Measurements from ENCODE around the gene NRN1.

NRN1 gene

GRCh38 chr6:5998236-5998635, 8.5 kb downstream of the NRN1 start:
- TF ChIP-seq SUZ12 (IDR thresholded peaks at IDR 0.05): no peak
- TF ChIP-seq HDGF (IDR thresholded peaks at IDR 0.05; ENCODE audit: borderline replicate concordance): no peak
- no peak for TF ChIP-seq FOXA1 (IDR thresholded peaks at IDR 0.05)
- no peak for DNase-seq (ENCODE audit: extremely low spot score)
- CTCF ChIA-PET: interaction anchor here (1.2 kb wide), 1 partner anchor 9 kb away, joined by 5 read pairs; no protein-coding TSS in a partner anchor
- POLR2A ChIA-PET: interaction anchor here (1.0 to 2.4 kb wide), 2 partner anchors 9 to 10 kb away, joined by 7 to 12 read pairs; partner anchors contain the start of gene NRN1

DNA sequence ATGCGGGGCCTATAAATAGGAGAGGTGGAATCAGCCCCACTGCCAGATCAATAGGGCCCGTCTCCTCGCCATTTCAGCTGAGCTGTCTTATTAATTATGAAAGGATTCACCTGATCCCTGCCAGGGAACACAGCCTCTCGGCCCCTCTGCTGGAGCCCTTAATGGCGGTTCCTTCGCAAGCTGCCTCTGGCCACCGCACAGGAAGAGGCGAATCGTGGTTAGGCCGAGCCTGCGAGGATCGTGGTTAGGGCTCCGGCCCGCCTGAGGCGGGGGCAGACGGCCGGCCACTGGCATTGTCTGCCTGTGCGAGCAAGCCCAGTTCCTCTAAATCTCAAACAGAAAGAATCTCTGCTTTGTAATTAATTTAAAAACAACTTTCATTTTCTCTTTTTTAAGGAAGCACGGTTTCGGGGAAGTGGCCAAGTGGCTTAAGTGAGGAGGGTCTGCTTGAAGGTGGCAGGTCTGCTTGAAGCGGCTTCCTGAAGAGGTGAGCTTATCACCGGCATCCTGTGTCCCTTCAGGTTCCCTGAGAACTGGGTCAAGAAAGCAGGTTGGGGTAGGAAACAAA, 9.2 kb downstream of the NRN1 start:
- DNase-seq (ENCODE audit: extremely low spot score): peak; percentile 32
- TF ChIP-seq ZNF384 (IDR thresholded peaks at IDR 0.05) (no peak), ELF4 (IDR thresholded peaks at IDR 0.05) (no peak), CTBP1 (IDR thresholded peaks at IDR 0.05; ENCODE audit: borderline replicate concordance) (no peak), HDGF (IDR thresholded peaks at IDR 0.05; ENCODE audit: borderline replicate concordance) (no peak), BHLHE40 (IDR thresholded peaks at IDR 0.05; ENCODE audit: borderline replicate concordance) (no peak), ARNT (IDR thresholded peaks at IDR 0.05) (no peak), FOXK2 (IDR thresholded peaks at IDR 0.05) (no peak), L3MBTL2 (conservative IDR thresholded peaks at IDR 0.05) (no peak), SP1 (IDR thresholded peaks at IDR 0.05) (no peak), LEF1 (IDR thresholded peaks at IDR 0.05; ENCODE audit: borderline replicate concordance) (no peak), TARDBP (IDR thresholded peaks at IDR 0.05) (no peak), NFRKB (IDR thresholded peaks at IDR 0.05) (no peak), SUZ12 (IDR thresholded peaks at IDR 0.05) (no peak), FOXM1 (IDR thresholded peaks at IDR 0.05; ENCODE audit: borderline replicate concordance) (no peak), FOXA1 (IDR thresholded peaks at IDR 0.05) (no peak)
- TF ChIP-seq, protein P1, sequence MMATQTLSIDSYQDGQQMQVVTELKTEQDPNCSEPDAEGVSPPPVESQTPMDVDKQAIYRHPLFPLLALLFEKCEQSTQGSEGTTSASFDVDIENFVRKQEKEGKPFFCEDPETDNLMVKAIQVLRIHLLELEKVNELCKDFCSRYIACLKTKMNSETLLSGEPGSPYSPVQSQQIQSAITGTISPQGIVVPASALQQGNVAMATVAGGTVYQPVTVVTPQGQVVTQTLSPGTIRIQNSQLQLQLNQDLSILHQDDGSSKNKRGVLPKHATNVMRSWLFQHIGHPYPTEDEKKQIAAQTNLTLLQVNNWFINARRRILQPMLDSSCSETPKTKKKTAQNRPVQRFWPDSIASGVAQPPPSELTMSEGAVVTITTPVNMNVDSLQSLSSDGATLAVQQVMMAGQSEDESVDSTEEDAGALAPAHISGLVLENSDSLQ (IDR thresholded peaks at IDR 0.05): no peak
- ChIA-PET POLR2A (interaction anchor here (1.0 to 2.4 kb wide), 2 partner anchors 9 to 11 kb away, joined by 7 to 12 read pairs; partner anchors contain the start of gene NRN1), CTCF (interaction anchor here (1.2 kb wide), 1 partner anchor 10 kb away, joined by 5 read pairs; no protein-coding TSS in a partner anchor)

GRCh38 chr6:5996714-5997419, 9.9 kb downstream of the NRN1 start:
- TF ChIP-seq FOXK2 (IDR thresholded peaks at IDR 0.05) (no peak), ZNF384 (IDR thresholded peaks at IDR 0.05) (no peak), ELF4 (IDR thresholded peaks at IDR 0.05) (no peak), SP1 (IDR thresholded peaks at IDR 0.05) (no peak), L3MBTL2 (conservative IDR thresholded peaks at IDR 0.05) (peak; percentile 46)
- TF ChIP-seq, protein P1 (IDR thresholded peaks at IDR 0.05): peak; percentile 78
- CTCF ChIA-PET: interaction anchor here (1.2 kb wide), 1 partner anchor 10 kb away, joined by 5 read pairs; no protein-coding TSS in a partner anchor
- DNase-seq (ENCODE audit: extremely low spot score): peak; percentile 63
- POLR2A ChIA-PET: interaction anchor here (1.0 to 2.4 kb wide), 2 partner anchors 10 to 12 kb away, joined by 7 to 12 read pairs; partner anchors contain the start of gene NRN1

GRCh38 chr6:5995949-5996713, 10.6 kb downstream of the NRN1 start:
- ChIA-PET POLR2A (interaction anchor here (1.2 to 2.4 kb wide), 2 partner anchors 11 to 104 kb away, joined by 3 to 12 read pairs; partner anchors contain the start of gene NRN1), CTCF (interaction anchor here (0.6 kb wide), 1 partner anchor 10 kb away, joined by 3 read pairs; no protein-coding TSS in a partner anchor)
- DNase-seq (ENCODE audit: extremely low spot score): peak; percentile 80
- TF ChIP-seq BHLHE40 (IDR thresholded peaks at IDR 0.05; ENCODE audit: borderline replicate concordance) (no peak), CTBP1 (IDR thresholded peaks at IDR 0.05; ENCODE audit: borderline replicate concordance) (no peak), HDGF (IDR thresholded peaks at IDR 0.05; ENCODE audit: borderline replicate concordance) (no peak), LEF1 (IDR thresholded peaks at IDR 0.05; ENCODE audit: borderline replicate concordance) (no peak), FOXK2 (IDR thresholded peaks at IDR 0.05) (no peak), NFRKB (IDR thresholded peaks at IDR 0.05) (no peak), ZNF384 (IDR thresholded peaks at IDR 0.05) (no peak), L3MBTL2 (conservative IDR thresholded peaks at IDR 0.05) (no peak), ELF4 (IDR thresholded peaks at IDR 0.05) (no peak), ARNT (IDR thresholded peaks at IDR 0.05) (no peak), FOXM1 (IDR thresholded peaks at IDR 0.05; ENCODE audit: borderline replicate concordance) (no peak), SP1 (IDR thresholded peaks at IDR 0.05) (no peak), FOXA1 (IDR thresholded peaks at IDR 0.05) (no peak)
- TF ChIP-seq, protein P1 (IDR thresholded peaks at IDR 0.05): no peak

GRCh38 chr6:5995658-5995948, 11.1 kb downstream of the NRN1 start:
- DNase-seq (ENCODE audit: extremely low spot score): no peak
- no peak for TF ChIP-seq HDGF (IDR thresholded peaks at IDR 0.05; ENCODE audit: borderline replicate concordance)
- TF ChIP-seq FOXK2 (IDR thresholded peaks at IDR 0.05): no peak
- TF ChIP-seq TARDBP (IDR thresholded peaks at IDR 0.05): no peak
- TF ChIP-seq SUZ12 (IDR thresholded peaks at IDR 0.05): no peak
- no peak for TF ChIP-seq CTBP1 (IDR thresholded peaks at IDR 0.05; ENCODE audit: borderline replicate concordance)
- TF ChIP-seq, protein P1 (IDR thresholded peaks at IDR 0.05): no peak
- TF ChIP-seq FOXM1 (IDR thresholded peaks at IDR 0.05; ENCODE audit: borderline replicate concordance): no peak
- TF ChIP-seq ZNF384 (IDR thresholded peaks at IDR 0.05): no peak
- TF ChIP-seq L3MBTL2 (conservative IDR thresholded peaks at IDR 0.05): no peak
- POLR2A ChIA-PET: interaction anchor here (0.6 to 1.2 kb wide), 2 partner anchors 103 to 654 kb away, joined by 3 read pairs; no protein-coding TSS in a partner anchor
- CTCF ChIA-PET: interaction anchor here (0.5 to 0.8 kb wide), 4 partner anchors 10 to 691 kb away, joined by 3 to 4 read pairs (median 4); no protein-coding TSS in a partner anchor
